ENCODE results near the gene RIPK1.
"Not testable (repeated sequence)": the region's sequence is repeated elsewhere in the genome, so short reads cannot be mapped to it uniquely, and the experiment has no call there.

The RIPK1 gene

DNA sequence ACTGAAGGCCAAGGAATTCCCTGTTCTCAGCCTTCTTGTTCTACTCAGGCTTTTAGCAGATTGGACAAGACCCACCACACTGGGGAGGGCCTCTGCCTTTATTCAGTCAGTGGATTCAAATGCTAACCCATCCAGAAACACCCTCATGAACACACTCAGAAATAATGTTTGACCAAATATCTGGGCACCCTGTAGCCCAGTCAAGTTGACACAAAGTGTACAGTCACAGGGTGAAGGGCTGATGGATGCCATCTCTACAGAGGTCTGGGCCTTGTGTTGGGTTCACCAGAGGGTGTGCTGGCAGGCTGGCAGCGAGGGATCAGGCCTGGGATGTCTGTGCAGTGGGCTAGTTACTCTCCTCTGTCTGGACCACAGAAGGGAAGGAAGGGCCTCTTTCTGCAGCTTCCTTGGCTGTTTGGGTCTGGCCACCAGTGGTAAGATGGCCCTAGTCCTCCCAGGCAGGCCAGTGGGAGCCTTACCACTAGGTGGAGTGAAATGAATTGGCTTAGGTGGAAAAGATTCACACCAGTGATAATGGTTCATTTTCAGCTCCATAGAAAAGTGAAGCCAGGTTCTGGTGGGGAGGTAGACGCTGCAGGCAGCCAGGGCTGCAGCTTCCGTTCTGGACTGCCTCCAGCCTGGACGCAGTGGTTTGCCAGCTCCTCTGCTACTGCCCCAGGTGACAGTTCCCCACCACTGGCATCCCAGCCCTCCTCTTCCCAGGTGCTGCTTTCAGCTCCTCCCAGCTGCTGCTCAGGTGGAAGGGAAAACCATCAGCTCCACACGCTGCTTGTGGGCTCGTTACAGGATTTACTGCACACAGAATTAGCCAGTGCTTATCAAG lies 79.8 kb downstream of the RIPK1 start:
- DNase-seq (ENCODE audit: low read depth), result no peak
- TF ChIP-seq, protein P1, sequence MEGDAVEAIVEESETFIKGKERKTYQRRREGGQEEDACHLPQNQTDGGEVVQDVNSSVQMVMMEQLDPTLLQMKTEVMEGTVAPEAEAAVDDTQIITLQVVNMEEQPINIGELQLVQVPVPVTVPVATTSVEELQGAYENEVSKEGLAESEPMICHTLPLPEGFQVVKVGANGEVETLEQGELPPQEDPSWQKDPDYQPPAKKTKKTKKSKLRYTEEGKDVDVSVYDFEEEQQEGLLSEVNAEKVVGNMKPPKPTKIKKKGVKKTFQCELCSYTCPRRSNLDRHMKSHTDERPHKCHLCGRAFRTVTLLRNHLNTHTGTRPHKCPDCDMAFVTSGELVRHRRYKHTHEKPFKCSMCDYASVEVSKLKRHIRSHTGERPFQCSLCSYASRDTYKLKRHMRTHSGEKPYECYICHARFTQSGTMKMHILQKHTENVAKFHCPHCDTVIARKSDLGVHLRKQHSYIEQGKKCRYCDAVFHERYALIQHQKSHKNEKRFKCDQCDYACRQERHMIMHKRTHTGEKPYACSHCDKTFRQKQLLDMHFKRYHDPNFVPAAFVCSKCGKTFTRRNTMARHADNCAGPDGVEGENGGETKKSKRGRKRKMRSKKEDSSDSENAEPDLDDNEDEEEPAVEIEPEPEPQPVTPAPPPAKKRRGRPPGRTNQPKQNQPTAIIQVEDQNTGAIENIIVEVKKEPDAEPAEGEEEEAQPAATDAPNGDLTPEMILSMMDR (conservative IDR thresholded peaks at IDR 0.05; ENCODE audit: low read depth, low read length), result peak; percentile 39
- H3K4me3 ChIP-seq (ENCODE audit: low read depth, low read length), result no peak overlapping the region

DNA sequence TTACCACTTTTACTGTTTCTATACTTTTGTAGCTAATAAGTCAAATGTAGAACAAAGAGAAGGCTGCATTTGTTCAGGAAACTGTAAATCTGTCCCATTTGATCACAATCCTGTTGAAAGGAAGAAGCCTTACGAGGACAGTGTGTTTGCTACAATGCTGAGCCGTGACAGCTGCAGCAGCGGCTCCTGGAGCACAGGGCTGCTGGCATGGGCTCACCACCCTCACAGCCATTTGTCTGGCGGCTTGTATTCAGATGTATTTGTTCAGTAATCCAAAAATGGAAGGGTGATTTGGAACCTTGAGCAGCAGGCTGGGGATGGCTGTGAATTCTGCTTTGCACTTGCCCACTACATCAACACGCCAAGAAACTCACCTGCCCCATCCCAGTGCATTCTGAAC lies 83.4 kb downstream of the RIPK1 start:
- no peak overlapping the region for H3K4me3 ChIP-seq (ENCODE audit: low read depth, low read length)
- DNase-seq (ENCODE audit: low read depth), result no peak
- TF ChIP-seq, protein P1 (conservative IDR thresholded peaks at IDR 0.05; ENCODE audit: low read depth, low read length), result no peak

DNA sequence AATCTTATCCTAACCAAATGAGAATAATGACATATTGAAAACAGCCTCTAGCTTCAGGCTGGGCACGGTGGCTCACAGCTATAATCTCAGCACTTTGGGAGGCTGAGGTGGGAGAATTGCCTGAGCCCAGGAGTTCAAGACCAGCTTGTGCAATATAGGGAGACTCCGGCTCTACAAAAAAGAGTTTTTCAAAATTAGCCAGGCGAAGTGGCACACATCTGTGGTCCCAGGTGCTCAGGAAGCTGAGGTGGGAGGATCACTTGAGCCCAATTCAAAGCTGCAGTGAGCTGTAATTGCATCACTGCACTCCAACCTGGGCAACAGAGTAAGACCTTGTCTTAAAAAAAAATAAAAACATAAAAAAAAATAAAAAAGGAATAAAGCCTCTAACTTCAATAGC lies 84.4 kb downstream of the RIPK1 start:
- TF ChIP-seq, protein P1 (conservative IDR thresholded peaks at IDR 0.05; ENCODE audit: low read depth, low read length), result no peak
- no peak for DNase-seq (ENCODE audit: low read depth)

DNA sequence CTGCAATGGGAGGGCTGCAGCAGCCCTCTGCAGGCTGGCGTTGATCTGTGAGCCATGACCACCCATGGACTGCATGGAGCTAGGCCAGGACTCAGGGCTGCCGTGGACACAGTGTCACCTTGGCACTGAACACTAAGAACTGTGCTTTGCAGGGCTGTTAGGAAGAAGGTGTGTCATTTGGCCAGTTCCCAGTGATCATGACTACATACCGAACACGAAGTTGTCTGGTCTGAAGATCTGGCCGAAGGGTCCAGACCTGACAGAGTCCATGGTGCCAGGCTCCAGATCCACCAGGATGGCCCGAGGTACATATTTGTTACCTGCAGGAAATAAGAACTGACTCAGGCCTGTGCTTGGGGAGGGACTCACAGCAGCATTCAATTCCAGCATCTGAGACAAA lies 87.1 kb downstream of the RIPK1 start:
- DNase-seq (ENCODE audit: low read depth); H3K4me3 ChIP-seq (ENCODE audit: low read depth, low read length): not testable (repeated sequence)

More for the DNA sequence above, 84.4 kb downstream of the RIPK1 start:
- no peak overlapping the region for H3K4me3 ChIP-seq (ENCODE audit: low read depth, low read length)

- not testable (repeated sequence) for DNase-seq (ENCODE audit: low read depth)
- H3K4me3 ChIP-seq (ENCODE audit: low read depth, low read length), result peak overlapping the region; percentile 83
Observed at GRCh38 chr6:3156184-3157130, 88.2 kb downstream of the RIPK1 start.

DNA sequence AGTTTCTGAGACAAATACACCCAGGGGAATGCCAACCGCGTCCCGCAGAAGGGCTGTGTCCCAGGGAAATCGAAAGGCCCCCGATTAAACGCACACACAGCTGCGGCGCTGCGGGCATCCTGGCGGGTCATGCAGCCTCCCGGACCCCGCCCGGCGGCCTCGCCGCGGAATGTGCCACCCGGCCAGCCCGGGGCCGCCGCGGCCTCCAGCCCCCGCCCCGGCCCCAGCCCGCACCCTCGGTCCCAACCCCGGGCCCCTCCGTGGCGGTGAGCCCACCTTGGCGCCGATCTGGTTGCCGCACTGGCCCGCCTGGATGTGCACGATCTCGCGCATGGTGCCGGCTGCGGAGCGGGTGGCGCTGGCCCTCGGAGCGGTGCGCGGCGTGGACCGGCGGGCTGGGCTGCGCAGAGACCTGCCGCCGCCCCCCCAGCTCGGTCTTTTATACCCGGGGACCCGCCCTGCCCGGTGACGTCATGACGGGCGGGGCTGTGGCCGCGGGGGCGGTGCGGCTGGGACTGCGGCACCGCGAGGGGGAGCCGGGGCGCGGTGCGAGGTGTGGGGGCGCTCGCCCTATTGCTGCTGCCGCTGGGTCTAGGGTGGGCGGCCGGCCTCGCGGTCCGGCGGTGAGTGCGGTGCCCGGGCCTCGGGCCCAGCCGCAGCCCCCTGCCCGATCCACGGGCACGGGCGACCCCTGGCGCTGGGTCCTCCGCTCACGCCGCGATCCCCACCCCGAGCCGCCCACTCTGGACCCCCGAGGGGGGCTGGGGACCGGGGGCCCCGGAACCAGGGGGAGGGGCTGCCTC lies 89.0 kb downstream of the RIPK1 start, which contains the start of gene TUBB2A:
TSS of gene TUBB2A (minus strand) at position 414 of the 803 bp plus-strand sequence. CDS start at position 333, 81 bp downstream.
- TF ChIP-seq, protein P1 (conservative IDR thresholded peaks at IDR 0.05; ENCODE audit: low read depth, low read length), result peak; percentile 34

GRCh38 chr6:3159805-3160781 lies 91.8 kb downstream of the RIPK1 start:
- no peak for DNase-seq (ENCODE audit: low read depth)
- H3K4me3 ChIP-seq (ENCODE audit: low read depth, low read length), result no peak overlapping the region
- TF ChIP-seq, protein P1 (conservative IDR thresholded peaks at IDR 0.05; ENCODE audit: low read depth, low read length), result no peak

More for the DNA sequence above, 89.0 kb downstream of the RIPK1 start, which contains the start of gene TUBB2A:
- H3K4me3 ChIP-seq (ENCODE audit: low read depth, low read length), result peak within 1 kb of the TSS; percentile 83
- peak; percentile 87 for DNase-seq (ENCODE audit: low read depth)
